DOHH2 (cell line): ENCODE measurements around the gene SFXN1.

ENCODE experiments used
- H3F3A ChIP-seq: fragments of 200-600 bp; sonication (generic), shearing (Covaris generic); 2 replicates; pipeline ENCODE4 v1.6.0; 2016; ENCODE audit warnings: antibody characterized with exemption, mild to moderate bottlenecking; ENCODE audit not compliant: control insufficient read depth, insufficient read depth
- H3K27ac ChIP-seq: fragments of 200-600 bp; sonication (generic); 2 replicates; pipeline ENCODE4 v1.5.1; 2014; ENCODE audit warnings: low read depth, mild to moderate bottlenecking, low read length, moderate library complexity
- H3K27me3 ChIP-seq: fragments of 200-600 bp; sonication (generic); 2 replicates; pipeline ENCODE4 v1.6.1; 2014; ENCODE audit warnings: mild to moderate bottlenecking, low read length, mixed read lengths; ENCODE audit not compliant: control insufficient read depth
- H3K36me3 ChIP-seq: fragments of 200-600 bp; sonication (generic); 2 replicates; pipeline ENCODE4 v1.6.1; 2014; ENCODE audit warnings: mild to moderate bottlenecking, low read length, moderate library complexity, mixed read lengths; ENCODE audit not compliant: control insufficient read depth
- H3K4me1 ChIP-seq: fragments of 200-600 bp; sonication (generic); 2 replicates; pipeline ENCODE4 v1.6.1; 2014; ENCODE audit warnings: mild to moderate bottlenecking, low read length, mixed read lengths; ENCODE audit not compliant: control insufficient read depth
- H3K4me2 ChIP-seq: fragments of 200-600 bp; sonication (generic); 2 replicates; pipeline ENCODE4 v1.6.0; 2014; ENCODE audit warnings: mild to moderate bottlenecking, low read length, moderate library complexity
- H3K4me3 ChIP-seq: fragments of 200-600 bp; sonication (generic); 2 replicates; pipeline ENCODE4 v1.5.1; 2014; ENCODE audit warnings: mild to moderate bottlenecking, low read length, mixed read lengths
- H3K79me2 ChIP-seq: fragments of 200-600 bp; sonication (generic); 2 replicates; pipeline ENCODE4 v1.6.1; 2014; ENCODE audit warnings: mild to moderate bottlenecking, low read length, mixed read lengths; ENCODE audit not compliant: control insufficient read depth
- H3K9me2 ChIP-seq: fragments of 200-600 bp; sonication (generic); replicated peaks from 2 replicates; pipeline ENCODE4 v1.6.1; 2014; ENCODE audit warnings: mild to moderate bottlenecking, low read length, mixed read lengths; ENCODE audit not compliant: control insufficient read depth
- H3K9me3 ChIP-seq: fragments of 200-600 bp; sonication (generic); 2 replicates; pipeline ENCODE4 v1.6.1; 2014; ENCODE audit warnings: antibody characterized with exemption, low read length, mixed read lengths; ENCODE audit not compliant: control insufficient read depth, insufficient read depth
- H4K20me1 ChIP-seq: fragments of 200-600 bp; sonication (generic); 2 replicates; pipeline ENCODE4 v1.6.0; 2014; ENCODE audit warnings: low read depth, mild to moderate bottlenecking, antibody characterized with exemption, low read length, moderate library complexity; ENCODE audit not compliant: control insufficient read depth, insufficient read depth
- EZH2phosphoT487 ChIP-seq: fragments of 200-600 bp; sonication (generic); IDR thresholded peaks from 2 replicates; pipeline ENCODE4 v1.6.1; 2017; ENCODE audit warnings: borderline replicate concordance, mild to moderate bottlenecking, antibody characterized with exemption, low read length, moderate library complexity, mixed read lengths
- TF ChIP-seq, protein P1 (sequence below): fragments of 200-600 bp; sonication (generic); IDR thresholded peaks from one replicate; pipeline ENCODE4 v1.5.1; 2014; ENCODE audit warnings: antibody characterized with exemption, mild to moderate bottlenecking, low read depth, low read length; ENCODE audit not compliant: poor library complexity, severe bottlenecking

SFXN1 gene

DNA sequence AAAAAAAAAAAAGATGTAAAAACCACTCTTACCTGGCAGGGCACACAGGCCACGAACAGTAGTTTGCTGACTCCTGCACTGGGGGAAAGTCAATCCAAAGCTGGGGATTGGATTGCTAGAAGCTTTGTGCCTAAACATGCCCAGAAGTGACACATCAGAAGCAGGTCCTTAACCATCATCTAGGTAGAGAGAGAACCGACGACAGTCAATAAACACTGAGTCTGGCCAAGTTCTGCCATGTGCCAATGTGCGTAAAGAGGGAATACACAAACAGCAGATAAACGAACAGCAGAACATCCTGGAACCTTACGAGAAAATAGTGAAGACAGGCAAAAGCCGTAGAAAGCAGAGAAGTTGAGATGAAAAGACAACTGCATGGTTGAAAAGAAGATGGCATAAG is 14.9 kb downstream of the SFXN1 start:
- Histone ChIP-seq H3K4me3 (no peak overlapping the region), H3K4me1 (no peaks in the 10 kb centered on the region), H3K4me2 (no peak overlapping the region), H3K9me3 (no peaks in the 10 kb centered on the region), H4K20me1 (peaks cover 18% of the 10 kb centered on the region), H3K27ac (no peak overlapping the region), H3F3A (no peaks in the 10 kb centered on the region), H3K36me3 (peaks cover 91% of the 10 kb centered on the region), H3K9me2 (no peaks in the 10 kb centered on the region), H3K79me2 (peaks cover 90% of the 10 kb centered on the region), H3K27me3 (no peaks in the 10 kb centered on the region)
- TF ChIP-seq, protein P1, sequence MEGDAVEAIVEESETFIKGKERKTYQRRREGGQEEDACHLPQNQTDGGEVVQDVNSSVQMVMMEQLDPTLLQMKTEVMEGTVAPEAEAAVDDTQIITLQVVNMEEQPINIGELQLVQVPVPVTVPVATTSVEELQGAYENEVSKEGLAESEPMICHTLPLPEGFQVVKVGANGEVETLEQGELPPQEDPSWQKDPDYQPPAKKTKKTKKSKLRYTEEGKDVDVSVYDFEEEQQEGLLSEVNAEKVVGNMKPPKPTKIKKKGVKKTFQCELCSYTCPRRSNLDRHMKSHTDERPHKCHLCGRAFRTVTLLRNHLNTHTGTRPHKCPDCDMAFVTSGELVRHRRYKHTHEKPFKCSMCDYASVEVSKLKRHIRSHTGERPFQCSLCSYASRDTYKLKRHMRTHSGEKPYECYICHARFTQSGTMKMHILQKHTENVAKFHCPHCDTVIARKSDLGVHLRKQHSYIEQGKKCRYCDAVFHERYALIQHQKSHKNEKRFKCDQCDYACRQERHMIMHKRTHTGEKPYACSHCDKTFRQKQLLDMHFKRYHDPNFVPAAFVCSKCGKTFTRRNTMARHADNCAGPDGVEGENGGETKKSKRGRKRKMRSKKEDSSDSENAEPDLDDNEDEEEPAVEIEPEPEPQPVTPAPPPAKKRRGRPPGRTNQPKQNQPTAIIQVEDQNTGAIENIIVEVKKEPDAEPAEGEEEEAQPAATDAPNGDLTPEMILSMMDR: no peak
- no peak for TF ChIP-seq EZH2phosphoT487

DNA sequence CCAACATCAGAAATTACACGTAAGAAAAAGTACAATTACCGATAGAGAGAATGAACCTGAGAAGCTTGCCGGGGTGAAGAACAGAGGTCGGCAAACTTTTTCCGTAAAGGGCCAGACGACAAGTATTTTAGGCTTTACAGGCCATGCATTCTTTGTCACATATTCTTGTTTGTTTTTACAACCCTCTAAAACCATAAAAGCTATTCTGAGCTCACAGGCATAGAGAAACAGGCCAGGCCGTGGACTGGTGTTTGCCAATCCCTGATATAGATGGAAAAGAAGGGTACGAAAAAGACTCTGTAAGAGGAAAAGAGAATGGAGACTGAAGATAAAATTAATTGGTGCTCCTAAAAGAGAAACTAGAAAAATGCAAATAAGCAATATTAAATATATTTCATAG is 15.4 kb downstream of the SFXN1 start:
- Histone ChIP-seq H3K79me2 (peaks cover 86% of the 10 kb centered on the region), H3K27ac (no peak overlapping the region)

DNA sequence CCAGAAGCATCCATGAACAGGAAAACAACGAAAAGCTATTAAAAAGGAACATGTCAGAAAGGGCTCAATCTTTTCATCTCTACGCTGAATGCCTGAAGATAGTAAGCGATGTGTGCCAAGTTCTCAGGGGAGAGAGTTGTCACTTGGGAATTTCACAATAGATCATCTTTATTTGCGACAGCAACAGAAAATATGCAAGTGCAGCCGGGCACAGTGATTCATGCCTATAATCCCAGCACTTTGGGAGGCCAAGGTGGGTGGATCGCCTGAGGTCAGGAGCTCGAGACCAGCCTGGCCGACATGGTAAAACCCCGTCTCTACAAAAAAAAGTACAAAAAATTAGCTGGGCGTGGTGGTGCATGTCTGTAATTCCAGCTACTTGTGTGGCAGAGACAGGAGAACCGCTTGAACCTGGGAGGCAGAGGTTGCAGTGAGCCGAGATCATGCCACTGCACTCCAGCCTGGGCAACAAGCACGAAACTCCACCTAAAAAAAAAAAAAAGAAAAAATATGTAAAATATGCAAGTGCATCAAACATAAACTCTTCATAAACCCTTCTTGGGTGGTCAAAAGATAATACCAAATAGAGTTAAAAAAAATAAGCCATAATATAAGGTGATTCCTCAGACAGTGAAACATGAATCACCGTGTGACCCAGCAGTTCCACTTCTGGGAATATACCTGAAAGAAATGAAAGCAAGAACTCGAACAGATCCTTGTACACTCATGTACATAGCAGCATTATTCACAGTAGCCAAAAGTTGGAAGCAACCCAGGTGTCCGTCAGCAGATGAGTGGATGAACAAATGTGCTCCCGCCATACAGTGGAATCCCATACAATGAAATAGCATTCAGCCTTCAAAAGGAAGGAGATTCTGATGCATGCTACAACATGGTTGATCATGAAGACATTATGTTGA is 16.2 kb downstream of the SFXN1 start:
- Histone ChIP-seq H3K79me2 (peaks cover 83% of the 10 kb centered on the region), H3F3A (no peaks in the 10 kb centered on the region), H3K4me1 (no peaks in the 10 kb centered on the region), H3K4me2 (no peak overlapping the region), H3K27ac (no peak overlapping the region), H3K9me3 (no peaks in the 10 kb centered on the region), H4K20me1 (peaks cover 10% of the 10 kb centered on the region; the same call in 1 of the 2 replicates), H3K4me3 (no peak overlapping the region), H3K36me3 (peaks cover 91% of the 10 kb centered on the region), H3K27me3 (no peaks in the 10 kb centered on the region), H3K9me2 (no peaks in the 10 kb centered on the region)
- TF ChIP-seq, protein P1: no peak
- no peak for TF ChIP-seq EZH2phosphoT487

More for the DNA sequence above, 15.4 kb downstream of the SFXN1 start:
- Histone ChIP-seq H3F3A (no peaks in the 10 kb centered on the region), H3K27me3 (no peaks in the 10 kb centered on the region), H3K36me3 (peaks cover 91% of the 10 kb centered on the region), H3K9me2 (no peaks in the 10 kb centered on the region), H3K4me3 (no peak overlapping the region), H3K9me3 (no peaks in the 10 kb centered on the region), H4K20me1 (peaks cover 18% of the 10 kb centered on the region), H3K4me2 (no peak overlapping the region), H3K4me1 (no peaks in the 10 kb centered on the region)
- TF ChIP-seq EZH2phosphoT487: no peak
- TF ChIP-seq, protein P1: no peak
